SK-N-SH (cell line): ENCODE data around the gene NBPF3.

Experiments
- CHD2 ChIP-seq: fragments of 150-350 bp; IDR thresholded peaks from 2 replicates; pipeline ENCODE4 v1.6.1; 2018; ENCODE audit warnings: low read length; ENCODE audit not compliant: partially characterized antibody
- EP300 ChIP-seq, 2 experiments: IDR thresholded peaks; 2 replicates each; pipeline versions ENCODE4 v1.4.0 to v1.6.1; 2012; ENCODE audit warnings: borderline replicate concordance in 1 of 2, low read depth in 1 of 2, low read length in 1 of 2
- NRF1 ChIP-seq: IDR thresholded peaks from 2 replicates; pipeline ENCODE4 v1.6.1; 2012; ENCODE audit warnings: low read depth, mild to moderate bottlenecking, low read length
- YY1 ChIP-seq: IDR thresholded peaks from 2 replicates; pipeline ENCODE4 v1.4.0; 2012; ENCODE audit warnings: low read depth, mild to moderate bottlenecking
- TF ChIP-seq, protein P1 (sequence below): fragments of 200-600 bp; sonication (generic); IDR thresholded peaks from 2 replicates; pipeline ENCODE4 v1.6.1; 2017; ENCODE audit warnings: antibody characterized with exemption, mild to moderate bottlenecking, moderate library complexity
- TF ChIP-seq, protein P2 (sequence below): fragments of 150-350 bp; IDR thresholded peaks from 2 replicates; pipeline ENCODE4 v1.6.1; 2017; ENCODE audit warnings: antibody characterized with exemption, low read length, low read depth, borderline replicate concordance

DNA sequence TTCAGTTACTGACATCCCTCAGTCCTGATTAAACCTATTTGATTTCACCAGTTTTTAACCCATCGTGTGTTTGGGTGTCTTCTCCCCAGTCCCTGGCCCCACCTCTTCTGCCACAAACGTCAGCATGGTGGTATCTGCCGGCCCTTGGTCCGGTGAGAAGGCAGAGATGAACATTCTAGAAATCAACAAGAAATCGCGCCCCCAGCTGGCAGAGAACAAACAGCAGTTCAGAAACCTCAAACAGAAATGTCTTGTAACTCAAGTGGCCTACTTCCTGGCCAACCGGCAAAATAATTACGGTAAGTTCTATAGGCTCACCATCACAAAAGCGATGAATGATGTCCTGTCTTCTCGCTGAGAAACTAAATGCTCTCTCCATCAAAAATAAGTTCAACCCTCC, 28.7 kb downstream of the NBPF3 start:
- TF ChIP-seq, protein P1, sequence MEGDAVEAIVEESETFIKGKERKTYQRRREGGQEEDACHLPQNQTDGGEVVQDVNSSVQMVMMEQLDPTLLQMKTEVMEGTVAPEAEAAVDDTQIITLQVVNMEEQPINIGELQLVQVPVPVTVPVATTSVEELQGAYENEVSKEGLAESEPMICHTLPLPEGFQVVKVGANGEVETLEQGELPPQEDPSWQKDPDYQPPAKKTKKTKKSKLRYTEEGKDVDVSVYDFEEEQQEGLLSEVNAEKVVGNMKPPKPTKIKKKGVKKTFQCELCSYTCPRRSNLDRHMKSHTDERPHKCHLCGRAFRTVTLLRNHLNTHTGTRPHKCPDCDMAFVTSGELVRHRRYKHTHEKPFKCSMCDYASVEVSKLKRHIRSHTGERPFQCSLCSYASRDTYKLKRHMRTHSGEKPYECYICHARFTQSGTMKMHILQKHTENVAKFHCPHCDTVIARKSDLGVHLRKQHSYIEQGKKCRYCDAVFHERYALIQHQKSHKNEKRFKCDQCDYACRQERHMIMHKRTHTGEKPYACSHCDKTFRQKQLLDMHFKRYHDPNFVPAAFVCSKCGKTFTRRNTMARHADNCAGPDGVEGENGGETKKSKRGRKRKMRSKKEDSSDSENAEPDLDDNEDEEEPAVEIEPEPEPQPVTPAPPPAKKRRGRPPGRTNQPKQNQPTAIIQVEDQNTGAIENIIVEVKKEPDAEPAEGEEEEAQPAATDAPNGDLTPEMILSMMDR = 0 out of 2 replicates have a peak, but pooled peaks have one; percentile 19
- TF ChIP-seq CHD2 = no peak
- TF ChIP-seq EP300 (IDR thresholded peaks at IDR 0.05; ENCODE audit: borderline replicate concordance in 1 of 2, low read depth in 1 of 2, low read length in 1 of 2) = no peak
- TF ChIP-seq NRF1 = no peak
- TF ChIP-seq, protein P2, sequence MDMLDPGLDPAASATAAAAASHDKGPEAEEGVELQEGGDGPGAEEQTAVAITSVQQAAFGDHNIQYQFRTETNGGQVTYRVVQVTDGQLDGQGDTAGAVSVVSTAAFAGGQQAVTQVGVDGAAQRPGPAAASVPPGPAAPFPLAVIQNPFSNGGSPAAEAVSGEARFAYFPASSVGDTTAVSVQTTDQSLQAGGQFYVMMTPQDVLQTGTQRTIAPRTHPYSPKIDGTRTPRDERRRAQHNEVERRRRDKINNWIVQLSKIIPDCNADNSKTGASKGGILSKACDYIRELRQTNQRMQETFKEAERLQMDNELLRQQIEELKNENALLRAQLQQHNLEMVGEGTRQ = no peak
- no peak for TF ChIP-seq YY1
